PFSK-1 (cell line): ENCODE data around the gene OR1N2.

Source experiments
- POLR2AphosphoS5 ChIP-seq: IDR thresholded peaks from 2 replicates; pipeline ENCODE4 v1.6.1; 2012; ENCODE audit warnings: low read depth, mild to moderate bottlenecking, control low read depth, low read length, moderate library complexity
- SIN3A ChIP-seq: IDR thresholded peaks from 2 replicates; pipeline ENCODE4 v1.6.1; 2012; ENCODE audit warnings: mild to moderate bottlenecking, low read length, moderate library complexity, borderline replicate concordance; ENCODE audit not compliant: insufficient read depth
- TAF1 ChIP-seq: IDR thresholded peaks from 2 replicates; pipeline ENCODE4 v1.6.1; 2012; ENCODE audit warnings: low read length, control low read depth, borderline replicate concordance; ENCODE audit not compliant: insufficient read depth
- TF ChIP-seq, protein P1 (sequence below), 2 experiments: IDR thresholded peaks; 2 replicates each; pipeline versions ENCODE4 v1.6.1 to v1.8.0; 2011 to 2012; ENCODE audit warnings: low read depth in 2 of 2, low read length in 2 of 2, control low read depth in 1 of 2, inconsistent platforms in 1 of 2, mild to moderate bottlenecking in 1 of 2, moderate library complexity in 1 of 2; ENCODE audit not compliant: insufficient read depth in 1 of 2

- TF ChIP-seq, protein P1, sequence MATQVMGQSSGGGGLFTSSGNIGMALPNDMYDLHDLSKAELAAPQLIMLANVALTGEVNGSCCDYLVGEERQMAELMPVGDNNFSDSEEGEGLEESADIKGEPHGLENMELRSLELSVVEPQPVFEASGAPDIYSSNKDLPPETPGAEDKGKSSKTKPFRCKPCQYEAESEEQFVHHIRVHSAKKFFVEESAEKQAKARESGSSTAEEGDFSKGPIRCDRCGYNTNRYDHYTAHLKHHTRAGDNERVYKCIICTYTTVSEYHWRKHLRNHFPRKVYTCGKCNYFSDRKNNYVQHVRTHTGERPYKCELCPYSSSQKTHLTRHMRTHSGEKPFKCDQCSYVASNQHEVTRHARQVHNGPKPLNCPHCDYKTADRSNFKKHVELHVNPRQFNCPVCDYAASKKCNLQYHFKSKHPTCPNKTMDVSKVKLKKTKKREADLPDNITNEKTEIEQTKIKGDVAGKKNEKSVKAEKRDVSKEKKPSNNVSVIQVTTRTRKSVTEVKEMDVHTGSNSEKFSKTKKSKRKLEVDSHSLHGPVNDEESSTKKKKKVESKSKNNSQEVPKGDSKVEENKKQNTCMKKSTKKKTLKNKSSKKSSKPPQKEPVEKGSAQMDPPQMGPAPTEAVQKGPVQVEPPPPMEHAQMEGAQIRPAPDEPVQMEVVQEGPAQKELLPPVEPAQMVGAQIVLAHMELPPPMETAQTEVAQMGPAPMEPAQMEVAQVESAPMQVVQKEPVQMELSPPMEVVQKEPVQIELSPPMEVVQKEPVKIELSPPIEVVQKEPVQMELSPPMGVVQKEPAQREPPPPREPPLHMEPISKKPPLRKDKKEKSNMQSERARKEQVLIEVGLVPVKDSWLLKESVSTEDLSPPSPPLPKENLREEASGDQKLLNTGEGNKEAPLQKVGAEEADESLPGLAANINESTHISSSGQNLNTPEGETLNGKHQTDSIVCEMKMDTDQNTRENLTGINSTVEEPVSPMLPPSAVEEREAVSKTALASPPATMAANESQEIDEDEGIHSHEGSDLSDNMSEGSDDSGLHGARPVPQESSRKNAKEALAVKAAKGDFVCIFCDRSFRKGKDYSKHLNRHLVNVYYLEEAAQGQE (IDR thresholded peaks at IDR 0.05; ENCODE audit: insufficient read depth in 1 of 2, low read depth in 2 of 2, low read length in 2 of 2): no peak
- no peak for TF ChIP-seq POLR2AphosphoS5
- TF ChIP-seq SIN3A: no peak
- TF ChIP-seq TAF1: no peak
These were observed 34.7 kb upstream of the OR1N2 start for GRCh38 chr9:122518226-122518625.
